Measurements from ENCODE around the gene APP.
A peak's percentile ranks its signal among the peaks of the same experiment; 100 is the strongest.

APP gene

GRCh38 chr21:26067836-26068594 is 102.6 kb downstream of the APP start:
- no peak for DNase-seq (ENCODE audit: low spot score)

GRCh38 chr21:26064506-26064905 is 106.1 kb downstream of the APP start:
- no peak for DNase-seq (ENCODE audit: low spot score)

GRCh38 chr21:26061437-26061836 is 109.1 kb downstream of the APP start:
- DNase-seq (ENCODE audit: low spot score), result no peak

GRCh38 chr21:26060335-26061115 is 110.0 kb downstream of the APP start:
- no peak for DNase-seq (ENCODE audit: low spot score)

- no peak for DNase-seq (ENCODE audit: low spot score)
Measured at GRCh38 chr21:26057477-26058170, 112.9 kb downstream of the APP start.

GRCh38 chr21:26055841-26056264 is 114.7 kb downstream of the APP start:
- DNase-seq (ENCODE audit: low spot score), result no peak

GRCh38 chr21:26055010-26055409 is 115.6 kb downstream of the APP start:
- no peak for DNase-seq (ENCODE audit: low spot score)

GRCh38 chr21:26052057-26052456 is 118.5 kb downstream of the APP start:
- no peak for DNase-seq (ENCODE audit: low spot score)

GRCh38 chr21:26050857-26051256 is 119.7 kb downstream of the APP start:
- no peak for DNase-seq (ENCODE audit: low spot score)

- no peak for DNase-seq (ENCODE audit: low spot score)
Measured at GRCh38 chr21:26049803-26050202, 120.8 kb downstream of the APP start.

- DNase-seq (ENCODE audit: low spot score), result no peak
Measured at GRCh38 chr21:26047279-26047967, 123.1 kb downstream of the APP start.

GRCh38 chr21:26043891-26044290 is 126.7 kb downstream of the APP start:
- DNase-seq (ENCODE audit: low spot score), result no peak

- no peak for DNase-seq (ENCODE audit: low spot score)
Measured at GRCh38 chr21:26042181-26042876, 128.2 kb downstream of the APP start.

- DNase-seq (ENCODE audit: low spot score), result peak; percentile 11
Measured at GRCh38 chr21:26041431-26042180, 129.0 kb downstream of the APP start.

- no peak for DNase-seq (ENCODE audit: low spot score)
Measured at GRCh38 chr21:26036916-26037315, 133.7 kb downstream of the APP start.

GRCh38 chr21:26032263-26032662 is 138.3 kb downstream of the APP start:
- no peak for DNase-seq (ENCODE audit: low spot score)

- no peak for DNase-seq (ENCODE audit: low spot score)
Measured at GRCh38 chr21:26028183-26028582, 142.4 kb downstream of the APP start.

GRCh38 chr21:26027696-26028095 is 142.9 kb downstream of the APP start:
- no peak for DNase-seq (ENCODE audit: low spot score)

GRCh38 chr21:26025536-26026512 is 144.7 kb downstream of the APP start:
- no peak for DNase-seq (ENCODE audit: low spot score)
